ENCODE data around the gene FRAT1. TPM values are rescaled to one million over a fixed set of nuclear protein-coding genes. Genes with fewer than 3 reads are reported as not detected.
"Not testable (repeated sequence)": the region's sequence is repeated elsewhere in the genome, so short reads cannot be mapped to it uniquely, and the experiment has no call there.

The FRAT1 gene
- polyA plus RNA-seq, 3 donors: 3.4 to 4.6 (median 4.3) TPM

DNA sequence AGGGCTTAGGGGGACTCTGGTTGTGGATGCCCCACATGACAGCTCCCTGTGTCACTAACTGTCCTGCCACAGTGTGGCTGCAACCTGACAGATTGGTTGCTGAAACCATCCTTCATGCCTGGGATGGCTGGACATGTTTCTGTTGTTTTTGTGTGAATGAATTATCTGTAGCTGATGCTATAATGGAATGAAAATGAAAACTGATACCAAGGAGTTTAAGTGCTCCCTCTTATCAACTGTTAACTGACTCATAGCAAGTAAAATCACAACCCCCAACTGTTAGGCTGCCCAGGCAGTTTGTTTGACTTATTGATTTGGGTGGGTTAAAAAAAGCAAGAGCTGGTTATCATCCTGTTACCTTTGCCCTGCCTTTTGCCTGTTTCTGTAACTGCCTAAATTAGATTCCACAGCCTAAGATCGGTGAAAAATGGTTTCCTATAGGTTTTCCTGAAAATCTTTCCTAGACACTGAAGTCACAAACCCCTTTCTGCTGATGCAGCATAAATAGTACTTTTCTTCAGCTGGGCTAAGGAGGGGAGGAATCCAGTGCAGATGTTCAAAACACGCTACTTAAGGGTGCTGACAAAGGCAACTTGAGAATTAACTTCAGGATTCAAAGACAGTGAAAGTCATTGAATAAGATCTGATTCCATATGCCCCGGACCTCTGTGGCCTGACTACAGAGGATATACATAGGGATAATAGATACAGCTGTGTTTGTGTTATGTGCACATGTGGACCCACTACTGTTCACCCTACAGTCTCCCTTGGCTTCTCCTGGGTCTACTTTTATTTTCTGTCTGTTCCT, 9.8 kb downstream of the FRAT1 start:
- DNase-seq (ENCODE audit: extremely low read depth in 1 of 11, low read depth in 9 of 11, low spot score in 4 of 11): no peak

GRCh38 chr10:97329766-97330165, 10.7 kb downstream of the FRAT1 start:
- DNase-seq (ENCODE audit: extremely low read depth in 1 of 11, low read depth in 9 of 11, low spot score in 4 of 11): no peak

DNA sequence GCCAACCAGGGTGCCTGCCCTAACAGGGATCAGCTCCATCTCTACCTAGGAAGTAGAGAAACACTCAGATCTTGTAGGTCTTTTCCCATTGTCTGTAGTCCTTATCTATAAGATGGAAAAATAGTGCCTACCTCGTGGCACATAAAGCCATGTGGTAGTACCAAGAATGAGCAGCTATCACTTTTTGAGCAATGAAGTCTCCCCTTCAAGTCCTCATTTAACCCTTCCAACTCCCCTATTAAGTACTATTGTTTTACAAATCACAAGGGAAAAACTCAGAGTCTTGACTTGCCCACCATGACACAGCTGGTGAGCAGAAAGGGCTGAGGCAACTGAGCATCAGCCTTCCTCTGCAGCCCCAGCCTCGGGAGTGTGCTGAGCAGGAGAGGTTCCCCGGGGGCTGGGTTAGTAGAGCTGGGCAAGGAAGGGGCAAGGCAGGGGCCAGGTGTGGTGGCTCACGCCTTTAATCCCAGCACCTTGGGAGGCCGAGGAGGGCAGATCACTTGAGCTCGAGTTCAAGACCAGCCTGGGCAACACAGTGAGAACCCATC, 12.2 kb downstream of the FRAT1 start:
- no peak for DNase-seq (ENCODE audit: extremely low read depth in 1 of 11, low read depth in 9 of 11, low spot score in 4 of 11)

DNA sequence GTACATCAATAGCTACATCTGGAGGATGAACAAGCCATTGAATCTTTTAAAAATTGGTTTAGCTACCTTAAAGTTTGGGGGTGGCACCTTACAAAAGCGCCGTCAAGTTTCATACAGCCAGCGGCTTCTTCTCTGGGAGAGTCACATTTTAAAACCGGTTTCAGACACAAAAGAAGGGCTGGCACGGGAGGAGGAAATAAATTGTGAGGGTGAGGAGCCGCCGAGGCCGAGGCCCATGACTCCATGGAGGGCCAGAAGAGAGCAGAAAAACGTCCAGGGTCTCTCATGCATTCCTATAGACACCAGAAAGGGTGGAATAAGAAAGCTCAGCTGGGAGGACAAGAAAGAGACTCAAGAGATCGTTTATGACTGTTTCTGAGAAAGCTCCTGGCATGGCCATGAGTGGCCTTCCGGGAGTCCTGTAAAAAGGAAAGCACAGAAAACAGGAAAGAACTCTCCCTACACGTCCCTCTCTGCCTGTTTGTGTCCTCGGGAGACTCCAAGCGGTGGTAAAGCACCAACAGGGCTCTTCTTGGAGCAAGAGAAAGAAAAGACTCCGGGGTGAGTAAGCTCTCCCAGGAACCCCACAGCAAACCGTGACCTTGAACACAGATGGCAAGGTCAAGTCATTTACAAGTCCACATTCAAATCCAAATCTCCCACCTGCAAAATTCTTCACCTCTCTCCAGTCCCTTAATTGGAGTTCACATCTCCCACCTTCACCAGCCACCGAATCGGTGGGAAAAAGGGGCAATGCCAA, 13.7 kb downstream of the FRAT1 start:
- peak in 3 of 11 donors; percentile 67 to 78 (median 71) for DNase-seq (ENCODE audit: extremely low read depth in 1 of 11, low read depth in 9 of 11, low spot score in 4 of 11)

DNA sequence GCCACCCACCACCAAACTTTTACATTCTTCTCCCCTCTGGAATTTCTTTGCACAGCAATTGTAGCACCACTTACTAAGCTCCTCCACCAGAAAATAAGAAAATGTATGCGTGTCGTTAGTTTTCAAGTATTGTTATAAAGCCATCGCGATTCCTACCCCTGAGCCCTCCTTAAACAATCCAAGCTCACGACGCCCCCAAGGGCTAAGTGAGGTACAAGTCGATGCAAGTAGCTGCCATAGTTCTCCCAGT, 14.2 kb downstream of the FRAT1 start:
- peak in 1 of 11 donors; percentile 55 for DNase-seq (ENCODE audit: extremely low read depth in 1 of 11, low read depth in 9 of 11, low spot score in 4 of 11)

GRCh38 chr10:97333601-97334369, 14.7 kb downstream of the FRAT1 start:
- DNase-seq (ENCODE audit: extremely low read depth in 1 of 11, low read depth in 9 of 11, low spot score in 4 of 11): no peak

- peak in 9 of 11 donors; percentile 78 to 89 (median 87) for DNase-seq (ENCODE audit: extremely low read depth in 1 of 11, low read depth in 9 of 11, low spot score in 4 of 11)
These were observed 15.5 kb downstream of the FRAT1 start, which contains the start of gene FRAT2 for GRCh38 chr10:97334370-97335175. TSS of gene FRAT2 (minus strand) at chr10:97334729. CDS start at chr10:97334572, 157 bp downstream.

GRCh38 chr10:97335188-97335619, 16.1 kb downstream of the FRAT1 start:
- no peak for DNase-seq (ENCODE audit: extremely low read depth in 1 of 11, low read depth in 9 of 11, low spot score in 4 of 11)

GRCh38 chr10:97336006-97336405, 16.9 kb downstream of the FRAT1 start:
- DNase-seq (ENCODE audit: extremely low read depth in 1 of 11, low read depth in 9 of 11, low spot score in 4 of 11): no peak

- DNase-seq (ENCODE audit: extremely low read depth in 1 of 11, low read depth in 9 of 11, low spot score in 4 of 11): no peak
These were observed 17.4 kb downstream of the FRAT1 start for GRCh38 chr10:97336446-97336845.

DNA sequence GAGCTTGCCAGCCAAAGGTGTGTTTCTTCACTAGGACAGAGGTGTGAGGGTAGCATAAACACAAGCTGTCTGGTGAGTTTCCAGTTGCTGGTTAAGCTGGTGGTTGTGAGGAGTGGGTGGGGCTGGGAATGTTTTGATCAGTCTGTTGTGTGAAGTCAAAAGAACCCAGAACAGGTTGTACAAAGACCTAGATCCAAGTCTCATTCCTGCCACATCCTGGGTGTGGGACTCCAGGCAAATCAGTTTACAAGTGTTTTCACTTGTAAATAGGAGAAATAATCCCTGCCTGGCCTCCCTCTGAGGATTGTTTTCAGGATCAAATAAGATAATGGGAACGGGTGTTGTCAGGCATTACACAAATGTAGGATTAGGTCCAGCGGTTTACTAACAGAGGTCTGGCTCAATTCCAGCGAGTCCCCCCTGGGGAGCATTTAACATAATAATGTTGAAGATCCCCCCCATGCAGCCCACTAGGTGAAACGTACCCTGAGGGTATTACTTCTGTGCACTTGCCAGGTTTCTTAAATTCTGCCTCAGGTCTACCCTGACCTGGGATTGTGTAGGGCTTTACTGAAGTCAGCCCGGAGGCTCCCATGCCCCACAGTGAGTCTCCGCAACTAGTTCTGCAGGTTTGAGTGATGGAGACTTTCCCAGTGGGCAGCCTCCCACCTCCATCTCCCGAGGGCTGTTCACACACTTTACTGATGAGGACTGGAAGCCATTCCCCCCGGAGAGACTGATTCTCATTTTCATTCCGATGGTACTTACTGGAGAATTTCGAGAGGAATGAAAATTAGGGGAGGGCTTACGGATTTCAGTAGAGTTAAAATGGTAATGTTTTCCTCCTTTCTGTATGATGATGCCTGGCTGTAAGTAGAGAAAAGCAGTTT, 18.1 kb downstream of the FRAT1 start:
- no peak for DNase-seq (ENCODE audit: extremely low read depth in 1 of 11, low read depth in 9 of 11, low spot score in 4 of 11)

DNA sequence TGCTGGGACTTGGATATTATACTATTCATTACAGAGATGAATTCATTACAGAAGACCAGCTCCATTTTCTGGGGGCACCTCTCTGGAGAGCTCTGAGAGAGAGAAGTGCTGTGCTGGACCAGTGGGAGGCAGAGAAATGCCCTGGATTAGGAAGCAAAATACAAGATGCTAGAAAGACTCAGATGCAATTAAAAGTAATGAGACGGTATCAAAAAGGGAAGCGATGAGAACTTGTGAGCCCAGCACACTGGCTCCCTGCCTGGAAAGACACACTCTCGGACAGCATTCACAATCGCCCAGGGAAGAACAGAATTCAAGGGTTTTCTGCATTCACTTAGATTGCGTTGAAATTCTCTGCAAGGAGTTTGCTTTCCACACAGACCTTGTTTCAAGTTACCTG, 19.0 kb downstream of the FRAT1 start:
- DNase-seq (ENCODE audit: extremely low read depth in 1 of 11, low read depth in 9 of 11, low spot score in 4 of 11): no peak

DNA sequence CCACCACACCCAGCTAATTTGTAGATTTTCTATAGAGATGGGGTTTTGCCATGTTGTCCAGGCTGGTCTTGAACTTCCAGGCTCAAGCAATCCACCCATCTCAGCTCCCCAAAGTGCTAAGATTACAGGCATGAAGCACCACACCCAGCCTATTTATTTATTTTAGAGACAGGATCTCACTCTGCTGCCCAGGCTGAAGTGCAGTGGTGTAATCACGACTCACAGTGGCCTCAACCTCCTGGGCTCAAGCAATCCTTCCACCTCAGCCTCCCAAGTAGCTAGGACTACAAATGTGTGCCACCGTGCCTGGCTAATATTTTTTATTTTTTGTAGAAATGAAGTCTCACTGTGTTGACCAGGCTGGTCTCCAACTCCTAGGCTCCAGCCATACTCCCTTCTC, 22.3 kb downstream of the FRAT1 start:
- no peak for DNase-seq (ENCODE audit: extremely low read depth in 1 of 11, low read depth in 9 of 11, low spot score in 4 of 11)

GRCh38 chr10:97343664-97344063, 24.6 kb downstream of the FRAT1 start:
- DNase-seq (ENCODE audit: extremely low read depth in 1 of 11, low read depth in 9 of 11, low spot score in 4 of 11): not testable (repeated sequence)

GRCh38 chr10:97347317-97347716, 28.2 kb downstream of the FRAT1 start:
- no peak for DNase-seq (ENCODE audit: extremely low read depth in 1 of 11, low read depth in 9 of 11, low spot score in 4 of 11)

DNA sequence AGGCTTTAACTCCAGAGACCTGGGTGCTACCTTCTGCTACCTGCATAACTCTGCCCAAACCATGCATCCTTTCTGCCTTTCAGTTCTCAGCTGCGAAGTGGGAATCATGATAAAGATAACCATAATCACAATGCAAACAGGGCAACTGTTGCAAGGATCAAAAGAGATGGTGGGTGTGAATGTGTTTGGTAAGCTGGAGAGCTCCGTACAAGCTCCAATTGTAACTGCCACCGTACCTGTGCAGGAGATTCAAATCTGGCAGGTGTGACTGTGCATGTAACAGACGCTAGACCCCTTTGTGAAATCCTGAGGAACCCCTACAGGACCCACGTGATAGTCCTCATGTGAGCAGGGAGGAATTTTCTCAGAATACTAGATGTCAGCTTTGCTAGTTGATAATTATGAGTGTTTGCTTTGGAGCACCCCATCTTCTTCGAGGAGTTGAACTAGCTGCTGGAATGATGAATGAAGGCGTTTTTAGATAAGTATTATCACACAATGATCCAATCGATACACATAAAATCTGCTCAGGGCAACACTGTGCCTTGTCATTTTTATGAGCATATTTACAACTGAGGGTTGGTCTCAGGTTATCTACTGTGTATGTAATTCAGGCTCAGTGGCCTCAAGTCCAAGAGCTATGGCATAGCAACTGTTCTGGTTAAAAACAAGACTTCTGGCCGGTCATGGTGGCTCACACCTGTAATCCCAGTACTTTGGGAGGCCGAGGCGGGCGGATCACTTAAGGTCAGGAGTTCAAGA, 30.9 kb downstream of the FRAT1 start:
- no peak for DNase-seq (ENCODE audit: extremely low read depth in 1 of 11, low read depth in 9 of 11, low spot score in 4 of 11)

GRCh38 chr10:97353945-97354344, 34.9 kb downstream of the FRAT1 start:
- DNase-seq (ENCODE audit: extremely low read depth in 1 of 11, low read depth in 9 of 11, low spot score in 4 of 11): no peak

Data from renal cortex interstitium (tissue), 11 donors.